Measurements from ENCODE around the gene INPP5B. TPM values are rescaled to one million over a fixed set of nuclear protein-coding genes. Genes with fewer than 3 reads are reported as not detected.

INPP5B gene
- total and polyA plus RNA-seq, 10 of the 15 experiments (the other 5 are each of a cell fraction or from before 2014, with no cell fraction given), result 10.9 to 54.4 (median 26.9) TPM

DNA sequence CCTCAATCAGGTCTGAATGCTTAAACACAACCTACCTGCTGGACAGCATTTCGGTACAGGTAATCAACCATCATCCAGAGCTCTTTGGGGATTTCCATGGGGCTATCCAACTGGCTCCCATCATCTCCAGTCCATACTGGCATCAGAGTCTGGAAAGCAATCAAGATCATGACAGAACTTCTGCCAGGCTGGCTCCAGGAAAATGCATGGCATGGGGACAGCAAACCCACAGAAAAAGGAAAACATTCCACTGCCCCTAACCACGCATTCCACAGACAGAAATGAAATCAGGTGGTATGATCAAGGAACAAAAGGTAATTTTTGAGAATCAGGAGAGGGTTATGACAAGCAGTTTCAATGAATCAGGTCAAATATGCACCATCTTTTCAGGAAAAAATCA lies 78.4 kb downstream of the INPP5B start:
- no peaks in the 10 kb centered on the region for H4K20me1 ChIP-seq (ENCODE audit: control insufficient read depth, insufficient read depth)
- POLR2A ChIA-PET, result no interaction called here
- SMC1A ChIA-PET (ENCODE audit: uncharacterized antibody, unreplicated experiment), result no interaction called here
- no peaks in the 10 kb centered on the region for H3K4me1 ChIP-seq (ENCODE audit: control insufficient read depth, insufficient read depth, low read length)
- in situ Hi-C loops (cut with MboI), result no loop called here
- no peak overlapping the region for H3K27ac ChIP-seq (ENCODE audit: control insufficient read depth, insufficient read depth)
- CTCF ChIA-PET, result no interaction called here
- ATAC-seq (no peak), DNase-seq (ENCODE audit: low read depth, low spot score) (no peak), FAIRE-seq (no peak)
- WGBS (ENCODE audit: insufficient coverage, insufficient replicate concordance, low lambda C conversion rate, missing lambda C conversion rate), result 100% methylated on average over 2 of the region's 2 CpGs
- H3K9ac ChIP-seq (ENCODE audit: control insufficient read depth, insufficient read depth, low read length), result no peak overlapping the region
- H3K9me3 ChIP-seq (replicated peaks; ENCODE audit: control insufficient read depth, insufficient read depth, low read length), result no peaks in the 10 kb centered on the region
- H3K4me2 ChIP-seq (ENCODE audit: control insufficient read depth, insufficient read depth), result no peak overlapping the region
- H3K79me2 ChIP-seq (ENCODE audit: control insufficient read depth, insufficient read depth, low read length), result no peaks in the 10 kb centered on the region
- intact Hi-C loops (cut with micrococcal nuclease; ENCODE audit: unreplicated experiment), result no loop called here
- peaks cover 12 to 26% of the 10 kb centered on the region in 2 experiments for H3K36me3 ChIP-seq (ENCODE audit: control insufficient read depth in 2 of 2, insufficient read depth in 2 of 2, low read length in 1 of 2)
- no peak overlapping the region for H2AFZ ChIP-seq (ENCODE audit: control insufficient read depth, low read depth, low read length)
- RAD21 ChIA-PET (ENCODE audit: unreplicated experiment), result no interaction called here
- no peaks in the 10 kb centered on the region for H3K27me3 ChIP-seq (replicated peaks in 1 of 2; ENCODE audit: control insufficient read depth in 2 of 2, insufficient read depth in 2 of 2, low read length in 1 of 2)
- TF ChIP-seq, protein P1, sequence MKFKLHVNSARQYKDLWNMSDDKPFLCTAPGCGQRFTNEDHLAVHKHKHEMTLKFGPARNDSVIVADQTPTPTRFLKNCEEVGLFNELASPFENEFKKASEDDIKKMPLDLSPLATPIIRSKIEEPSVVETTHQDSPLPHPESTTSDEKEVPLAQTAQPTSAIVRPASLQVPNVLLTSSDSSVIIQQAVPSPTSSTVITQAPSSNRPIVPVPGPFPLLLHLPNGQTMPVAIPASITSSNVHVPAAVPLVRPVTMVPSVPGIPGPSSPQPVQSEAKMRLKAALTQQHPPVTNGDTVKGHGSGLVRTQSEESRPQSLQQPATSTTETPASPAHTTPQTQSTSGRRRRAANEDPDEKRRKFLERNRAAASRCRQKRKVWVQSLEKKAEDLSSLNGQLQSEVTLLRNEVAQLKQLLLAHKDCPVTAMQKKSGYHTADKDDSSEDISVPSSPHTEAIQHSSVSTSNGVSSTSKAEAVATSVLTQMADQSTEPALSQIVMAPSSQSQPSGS (IDR thresholded peaks at IDR 0.05; ENCODE audit: low read length), result no peak
- no peak for TF ChIP-seq WRNIP1 (IDR thresholded peaks at IDR 0.05; ENCODE audit: borderline replicate concordance, low read depth, low read length)
- TF ChIP-seq ZNF217 (IDR thresholded peaks at IDR 0.05), result no peak
- TF ChIP-seq, protein P2, sequence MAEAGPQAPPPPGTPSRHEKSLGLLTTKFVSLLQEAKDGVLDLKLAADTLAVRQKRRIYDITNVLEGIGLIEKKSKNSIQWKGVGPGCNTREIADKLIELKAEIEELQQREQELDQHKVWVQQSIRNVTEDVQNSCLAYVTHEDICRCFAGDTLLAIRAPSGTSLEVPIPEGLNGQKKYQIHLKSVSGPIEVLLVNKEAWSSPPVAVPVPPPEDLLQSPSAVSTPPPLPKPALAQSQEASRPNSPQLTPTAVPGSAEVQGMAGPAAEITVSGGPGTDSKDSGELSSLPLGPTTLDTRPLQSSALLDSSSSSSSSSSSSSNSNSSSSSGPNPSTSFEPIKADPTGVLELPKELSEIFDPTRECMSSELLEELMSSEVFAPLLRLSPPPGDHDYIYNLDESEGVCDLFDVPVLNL (IDR thresholded peaks at IDR 0.05; ENCODE audit: low read depth, low read length), result no peak
- no peak for TF ChIP-seq RB1 (IDR thresholded peaks at IDR 0.05; ENCODE audit: borderline replicate concordance)
- TF ChIP-seq POU2F2 (IDR thresholded peaks at IDR 0.05; ENCODE audit: borderline replicate concordance, low read depth, low read length), result no peak
- TF ChIP-seq, protein P3, sequence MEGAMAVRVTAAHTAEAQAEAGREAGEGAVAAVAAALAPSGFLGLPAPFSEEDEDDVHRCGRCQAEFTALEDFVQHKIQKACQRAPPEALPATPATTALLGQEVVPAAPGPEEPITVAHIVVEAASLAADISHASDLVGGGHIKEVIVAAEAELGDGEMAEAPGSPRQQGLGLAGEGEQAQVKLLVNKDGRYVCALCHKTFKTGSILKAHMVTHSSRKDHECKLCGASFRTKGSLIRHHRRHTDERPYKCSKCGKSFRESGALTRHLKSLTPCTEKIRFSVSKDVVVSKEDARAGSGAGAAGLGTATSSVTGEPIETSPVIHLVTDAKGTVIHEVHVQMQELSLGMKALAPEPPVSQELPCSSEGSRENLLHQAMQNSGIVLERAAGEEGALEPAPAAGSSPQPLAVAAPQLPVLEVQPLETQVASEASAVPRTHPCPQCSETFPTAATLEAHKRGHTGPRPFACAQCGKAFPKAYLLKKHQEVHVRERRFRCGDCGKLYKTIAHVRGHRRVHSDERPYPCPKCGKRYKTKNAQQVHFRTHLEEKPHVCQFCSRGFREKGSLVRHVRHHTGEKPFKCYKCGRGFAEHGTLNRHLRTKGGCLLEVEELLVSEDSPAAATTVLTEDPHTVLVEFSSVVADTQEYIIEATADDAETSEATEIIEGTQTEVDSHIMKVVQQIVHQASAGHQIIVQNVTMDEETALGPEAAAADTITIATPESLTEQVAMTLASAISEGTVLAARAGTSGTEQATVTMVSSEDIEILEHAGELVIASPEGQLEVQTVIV (IDR thresholded peaks at IDR 0.05; ENCODE audit: borderline replicate concordance, partially characterized antibody), result no peak
- TF ChIP-seq, protein P4, sequence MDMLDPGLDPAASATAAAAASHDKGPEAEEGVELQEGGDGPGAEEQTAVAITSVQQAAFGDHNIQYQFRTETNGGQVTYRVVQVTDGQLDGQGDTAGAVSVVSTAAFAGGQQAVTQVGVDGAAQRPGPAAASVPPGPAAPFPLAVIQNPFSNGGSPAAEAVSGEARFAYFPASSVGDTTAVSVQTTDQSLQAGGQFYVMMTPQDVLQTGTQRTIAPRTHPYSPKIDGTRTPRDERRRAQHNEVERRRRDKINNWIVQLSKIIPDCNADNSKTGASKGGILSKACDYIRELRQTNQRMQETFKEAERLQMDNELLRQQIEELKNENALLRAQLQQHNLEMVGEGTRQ (IDR thresholded peaks at IDR 0.05; ENCODE audit: borderline replicate concordance, low read depth, low read length), result no peak
- TF ChIP-seq SIN3A (IDR thresholded peaks at IDR 0.05; ENCODE audit: low read depth, low read length), result no peak
- TF ChIP-seq BCL11A (IDR thresholded peaks at IDR 0.05; ENCODE audit: low read depth, low read length), result no peak
- TF ChIP-seq, protein P5, sequence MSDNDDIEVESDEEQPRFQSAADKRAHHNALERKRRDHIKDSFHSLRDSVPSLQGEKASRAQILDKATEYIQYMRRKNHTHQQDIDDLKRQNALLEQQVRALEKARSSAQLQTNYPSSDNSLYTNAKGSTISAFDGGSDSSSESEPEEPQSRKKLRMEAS (IDR thresholded peaks at IDR 0.05; ENCODE audit: low read depth, low read length), result no peak
- TF ChIP-seq SUZ12 (IDR thresholded peaks at IDR 0.05; ENCODE audit: unreplicated experiment), result no peak
- TF ChIP-seq ESRRA (IDR thresholded peaks at IDR 0.05; ENCODE audit: low read length), result no peak
- BruUV-seq (replicated peaks), result no TSS peak
- no peak overlapping the region for H3K4me3 ChIP-seq
